HepG2 (cell line): ENCODE data around the gene TXNRD2. TPM values are rescaled to one million over a fixed set of nuclear protein-coding genes. Genes with fewer than 3 reads are reported as not detected.

Experiments used
- AKNA ChIP-seq: sonication (generic); formaldehyde crosslinking; IDR thresholded peaks from 2 replicates; pipeline ENCODE4 v1.4.0; 2020; ENCODE audit warnings: missing genetic modification reagents, borderline replicate concordance
- ATAD3A ChIP-seq: sonication (generic); formaldehyde crosslinking; IDR thresholded peaks from 2 replicates; pipeline ENCODE4 v1.4.0; 2020; ENCODE audit warnings: missing genetic modification reagents
- ATF3 ChIP-seq: sonication (generic); formaldehyde crosslinking; IDR thresholded peaks from 2 replicates; pipeline ENCODE4 v1.4.0; 2020; ENCODE audit warnings: missing genetic modification reagents
- ATF6 ChIP-seq: sonication (generic); formaldehyde crosslinking; conservative IDR thresholded peaks from 2 replicates; pipeline ENCODE4 v1.4.0; 2020; ENCODE audit warnings: missing genetic modification reagents
- CBX1 ChIP-seq: IDR thresholded peaks from one replicate; pipeline ENCODE4 v1.6.1; 2016; ENCODE audit warnings: antibody characterized with exemption, low read depth
- MXD4 ChIP-seq: IDR thresholded peaks from 2 replicates; pipeline ENCODE4 v1.6.1; 2016; ENCODE audit warnings: mild to moderate bottlenecking, missing biosample characterization, missing genetic modification reagents
- NKX3-1 ChIP-seq: sonication (generic); formaldehyde crosslinking; IDR thresholded peaks from 2 replicates; pipeline ENCODE4 v1.5.0; 2020; ENCODE audit warnings: missing genetic modification reagents
- POLR2AphosphoS5 ChIP-seq: IDR thresholded peaks from 2 replicates; pipeline ENCODE4 v1.6.1; 2012; ENCODE audit warnings: low read depth, low read length
- SATB2 ChIP-seq: sonication (generic); formaldehyde crosslinking; IDR thresholded peaks from 2 replicates; pipeline ENCODE4 v1.5.0; 2020; ENCODE audit warnings: missing genetic modification reagents
- SP5 ChIP-seq: IDR thresholded peaks from 2 replicates; pipeline ENCODE4 v1.6.1; 2016; ENCODE audit warnings: low read depth, borderline replicate concordance
- SRSF1 ChIP-seq: fragments of 200-400 bp; formaldehyde crosslinking; optimal IDR thresholded peaks from 2 replicates; pipeline ENCODE3; 2017; ENCODE audit warnings: mild to moderate bottlenecking, low read depth, low read length, moderate library complexity
- ZKSCAN8 ChIP-seq: IDR thresholded peaks from 2 replicates; pipeline ENCODE4 v1.6.1; 2016; ENCODE audit warnings: borderline replicate concordance, missing genetic modification reagents, missing compliant biosample characterization
- ZNF44 ChIP-seq: sonication (generic); formaldehyde crosslinking; IDR thresholded peaks from 2 replicates; pipeline ENCODE4 v1.5.1; 2020; ENCODE audit warnings: mild to moderate bottlenecking, missing genetic modification reagents
- ZNF614 ChIP-seq: IDR thresholded peaks from 2 replicates; pipeline ENCODE4 v1.6.1; 2018; ENCODE audit warnings: missing biosample characterization, missing genetic modification reagents, inconsistent platforms, borderline replicate concordance
- ZNF737 ChIP-seq: sonication (generic); formaldehyde crosslinking; IDR thresholded peaks from 2 replicates; pipeline ENCODE4 v1.5.0; 2020; ENCODE audit warnings: missing genetic modification reagents, mild to moderate bottlenecking, borderline replicate concordance
- ZNF790 ChIP-seq: sonication (generic); formaldehyde crosslinking; IDR thresholded peaks from 2 replicates; pipeline ENCODE4 v1.8.0; 2022; ENCODE audit warnings: missing genetic modification reagents, mild to moderate bottlenecking, borderline replicate concordance
- polyA plus RNA-seq, 8 experiments: library from polyadenylated mRNA; depleted of rRNA in 3 of 8; stranded (reverse) in 7 of 8; unstranded in 1 of 8; fragments of >200 nt; fragmentation: Illumina TruSeq in 4 of 8; extraction: Trizol in 4 of 8; gene quantifications; 2 replicates each; pipeline versions ENCODE4 v1.2.1 to v1.2.3, GENCODE V29; 2011 to 2016; ENCODE audit warnings: low read depth in 4 of 8, missing spikeins in 1 of 8, mixed read lengths in 1 of 8; ENCODE audit not compliant: insufficient read depth in 1 of 8
- total RNA-seq, 5 experiments: library from RNA; depleted of rRNA; stranded (reverse); fragments of >200 nt; fragmentation: Illumina TruSeq; extraction: Trizol; gene quantifications; 2 replicates each; pipeline ENCODE4 v1.2.3, GENCODE V29; 2016; ENCODE audit warnings: low read depth in 1 of 5
- TF ChIP-seq, protein P1 (sequence below): sonication (generic); formaldehyde crosslinking; IDR thresholded peaks from 2 replicates; pipeline ENCODE4 v1.8.0; 2022; ENCODE audit warnings: mild to moderate bottlenecking, missing genetic modification reagents, borderline replicate concordance
- TF ChIP-seq, protein P2 (sequence below): sonication (generic); formaldehyde crosslinking; IDR thresholded peaks from 2 replicates; pipeline ENCODE4 v1.5.0; 2020; ENCODE audit warnings: missing genetic modification reagents
- TF ChIP-seq, protein P3 (sequence below): sonication (generic); formaldehyde crosslinking; IDR thresholded peaks from 2 replicates; pipeline ENCODE4 v1.8.1; 2023; ENCODE audit warnings: mild to moderate bottlenecking, inconsistent platforms, moderate library complexity, missing genetic modification reagents, borderline replicate concordance

Gene TXNRD2
- total and polyA plus RNA-seq, 2 of the 13 experiments (the other 11 are each of a cell fraction or from before 2014, with no cell fraction given), result 17.5 to 18.6 TPM

DNA sequence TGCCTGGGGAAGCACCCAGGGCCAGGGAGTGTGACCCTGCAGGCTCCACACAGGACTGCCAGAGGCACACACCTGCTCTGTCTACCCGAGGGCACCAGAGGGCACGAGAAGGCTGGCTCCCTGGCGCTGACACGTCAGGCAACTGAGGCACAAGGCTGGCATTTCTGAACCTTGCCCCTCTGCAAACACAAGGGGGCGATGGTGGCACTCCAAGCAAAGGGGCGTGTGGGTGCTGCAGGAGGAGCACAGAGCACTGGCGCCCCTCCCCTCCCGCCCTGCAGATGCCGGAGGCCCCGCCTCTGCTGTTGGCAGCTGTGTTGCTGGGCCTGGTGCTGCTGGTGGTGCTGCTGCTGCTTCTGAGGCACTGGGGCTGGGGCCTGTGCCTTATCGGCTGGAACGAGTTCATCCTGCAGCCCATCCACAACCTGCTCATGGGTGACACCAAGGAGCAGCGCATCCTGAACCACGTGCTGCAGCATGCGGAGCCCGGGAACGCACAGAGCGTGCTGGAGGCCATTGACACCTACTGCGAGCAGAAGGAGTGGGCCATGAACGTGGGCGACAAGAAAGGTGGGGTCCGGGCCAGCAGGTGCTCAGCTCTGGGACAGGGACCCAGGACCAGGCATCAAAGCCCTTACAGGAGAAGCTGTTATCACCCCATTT lies 20.8 kb upstream of the TXNRD2 start (continued):
- TF ChIP-seq ATF6 (CRISPR knock-in tag) (no peak), SATB2 (CRISPR knock-in tag) (no peak), MXD4 (CRISPR knock-in tag) (0 out of 2 replicates have a peak, but pooled peaks have one; percentile 2), NKX3-1 (CRISPR knock-in tag) (no peak), ATAD3A (no peak), ATF3 (CRISPR knock-in tag) (no peak), ZNF737 (no peak), ZKSCAN8 (CRISPR knock-in tag) (no peak), SRSF1 (peak; percentile 27), SP5 (CRISPR knock-in tag) (peak; percentile 41; the same call in 1 of the 2 replicates), ZNF614 (CRISPR knock-in tag) (no peak), CBX1 (peak; percentile 56), ZNF44 (CRISPR knock-in tag) (no peak), POLR2AphosphoS5 (peak; percentile 57), AKNA (no peak), ZNF790 (CRISPR knock-in tag) (no peak)
- TF ChIP-seq, protein P1, sequence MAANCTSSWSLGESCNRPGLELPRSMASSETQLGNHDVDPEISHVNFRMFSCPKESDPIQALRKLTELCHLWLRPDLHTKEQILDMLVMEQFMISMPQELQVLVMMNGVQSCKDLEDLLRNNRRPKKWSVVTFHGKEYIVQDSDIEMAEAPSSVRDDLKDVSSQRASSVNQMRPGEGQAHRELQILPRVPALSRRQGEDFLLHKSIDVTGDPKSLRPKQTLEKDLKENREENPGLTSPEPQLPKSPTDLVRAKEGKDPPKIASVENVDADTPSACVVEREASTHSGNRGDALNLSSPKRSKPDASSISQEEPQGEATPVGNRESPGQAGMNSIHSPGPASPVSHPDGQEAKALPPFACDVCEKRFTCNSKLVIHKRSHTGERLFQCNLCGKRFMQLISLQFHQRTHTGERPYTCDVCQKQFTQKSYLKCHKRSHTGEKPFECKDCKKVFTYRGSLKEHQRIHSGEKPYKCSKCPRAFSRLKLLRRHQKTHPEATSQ (CRISPR knock-in tag), result no peak
- TF ChIP-seq, protein P2, sequence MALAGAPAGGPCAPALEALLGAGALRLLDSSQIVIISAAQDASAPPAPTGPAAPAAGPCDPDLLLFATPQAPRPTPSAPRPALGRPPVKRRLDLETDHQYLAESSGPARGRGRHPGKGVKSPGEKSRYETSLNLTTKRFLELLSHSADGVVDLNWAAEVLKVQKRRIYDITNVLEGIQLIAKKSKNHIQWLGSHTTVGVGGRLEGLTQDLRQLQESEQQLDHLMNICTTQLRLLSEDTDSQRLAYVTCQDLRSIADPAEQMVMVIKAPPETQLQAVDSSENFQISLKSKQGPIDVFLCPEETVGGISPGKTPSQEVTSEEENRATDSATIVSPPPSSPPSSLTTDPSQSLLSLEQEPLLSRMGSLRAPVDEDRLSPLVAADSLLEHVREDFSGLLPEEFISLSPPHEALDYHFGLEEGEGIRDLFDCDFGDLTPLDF (CRISPR knock-in tag), result no peak
- TF ChIP-seq, protein P3, sequence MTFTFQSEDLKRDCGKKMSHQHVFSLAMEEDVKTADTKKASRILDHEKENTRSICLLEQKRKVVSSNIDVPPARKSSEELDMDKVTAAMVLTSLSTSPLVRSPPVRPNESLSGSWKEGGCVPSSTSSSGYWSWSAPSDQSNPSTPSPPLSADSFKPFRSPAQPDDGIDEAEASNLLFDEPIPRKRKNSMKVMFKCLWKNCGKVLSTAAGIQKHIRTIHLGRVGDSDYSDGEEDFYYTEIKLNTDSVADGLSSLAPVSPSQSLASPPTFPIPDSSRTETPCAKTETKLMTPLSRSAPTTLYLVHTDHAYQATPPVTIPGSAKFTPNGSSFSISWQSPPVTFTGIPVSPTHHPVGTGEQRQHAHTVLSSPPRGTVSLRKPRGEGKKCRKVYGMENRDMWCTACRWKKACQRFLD (CRISPR knock-in tag), result no peak
